Left lung (tissue), 10 donors: ENCODE data around the gene RETN. TPM values are rescaled to one million over a fixed set of nuclear protein-coding genes. Genes with fewer than 3 reads are reported as not detected.
A peak's percentile ranks its signal among the peaks of the same experiment; 100 is the strongest.

Experiments used
- ATAC-seq: fragments of 200-7000 bp; cut with Tn5 transposase; one replicate; pipeline ENCODE4 v1.9.1; 2020; ENCODE audit warnings: moderate library complexity
- DNase-seq, 4 donors: peaks; one replicate each; pipeline ENCODE4 v3.0.0-alpha.2; 2013 to 2020
- H3K27ac ChIP-seq, 2 donors: fragments of 200-600 bp; sonication (generic) in 1 of 2; one replicate each; pipeline versions ENCODE4 v1.5.0 to v1.8.0; 2020 to 2021
- H3K27me3 ChIP-seq, 2 donors: fragments of 200-600 bp; sonication (generic) in 1 of 2; one replicate each; pipeline versions ENCODE4 v1.5.0 to v1.8.0; 2020 to 2021
- H3K36me3 ChIP-seq, 2 donors: fragments of 200-600 bp; sonication (generic) in 1 of 2; one replicate each; pipeline versions ENCODE4 v1.5.0 to v1.8.0; 2020 to 2021
- H3K4me1 ChIP-seq, 2 donors: fragments of 200-600 bp; one replicate each; pipeline ENCODE4 v1.8.0; 2021
- H3K4me3 ChIP-seq, 2 donors: fragments of 200-600 bp; sonication (generic) in 1 of 2; one replicate each; pipeline versions ENCODE4 v1.5.0 to v1.8.0; 2020 to 2021; ENCODE audit warnings: mild to moderate bottlenecking in 1 of 2
- H3K9me3 ChIP-seq, 2 donors: fragments of 200-600 bp; sonication (generic) in 1 of 2; one replicate each; pipeline versions ENCODE4 v1.5.0 to v1.8.0; 2020 to 2021
- CTCF ChIP-seq, 2 donors: fragments of 200-600 bp; sonication (generic) in 1 of 2; IDR thresholded peaks; one replicate each; pipeline versions ENCODE4 v1.5.0 to v1.8.0; 2021; ENCODE audit warnings: antibody characterized with exemption in 2 of 2
- intact Hi-C, 2 donors: fragments of 100-400 bp; cut with DNase I; formaldehyde crosslinking; loops; one replicate each; pipeline versions ENCODE4 v1.11.2 to v1.14.2; 2022
- polyA plus RNA-seq, 6 donors: library from polyadenylated mRNA; unstranded; fragments of 120-200 nt; gene quantifications; one replicate each; pipeline ENCODE4 v1.2.1, GENCODE V29; 2013; ENCODE audit not compliant: insufficient read length in 6 of 6
- total RNA-seq, 2 donors: library from RNA; stranded (reverse); fragmentation: NEBNext Ultra II Directional; extraction: Animal tissue kit (Norgen Biotek cat#: 25700); gene quantifications; one replicate each; pipeline ENCODE4 v1.2.1, GENCODE V29; 2021
- donor health status: DM: no; HTN: yes; CAD: no.
- donor health status: DM: no; HTN: no; CAD: no.

The RETN gene
- total and polyA plus RNA-seq, 8 donors, result 1.2 to 22.4 (median 2.3) TPM

GRCh38 chr19:7650148-7650547 lies 18.7 kb upstream of the RETN start:
- no peak for DNase-seq
- no peak overlapping the region for H3K27ac ChIP-seq
- H3K4me1 ChIP-seq, result peaks cover 4 to 63% of the 10 kb centered on the region in 2 donors
- no peak overlapping the region for H3K4me3 ChIP-seq
- peaks cover 0 to 29% of the 10 kb centered on the region in 2 donors for H3K36me3 ChIP-seq
- no peaks in the 10 kb centered on the region for H3K9me3 ChIP-seq
- TF ChIP-seq CTCF (IDR thresholded peaks at IDR 0.05), result no peak
- no peak for ATAC-seq
- peaks cover 0 to 6% of the 10 kb centered on the region in 2 donors for H3K27me3 ChIP-seq
- intact Hi-C loops, result no loop called here

- Histone ChIP-seq H3K27ac (peak overlapping the region; percentile 51 to 97), H3K4me1 (peaks cover 4 to 62% of the 10 kb centered on the region in 2 donors), H3K27me3 (no peaks in the 10 kb centered on the region), H3K4me3 (peak overlapping the region in 1 of 2 donors; percentile 17), H3K9me3 (no peaks in the 10 kb centered on the region), H3K36me3 (peaks cover 0 to 13% of the 10 kb centered on the region in 2 donors)
- intact Hi-C loops, result no loop called here
- peak; percentile 88 for ATAC-seq
- peak; percentile 75 to 97 (median 89) for DNase-seq
- peak; percentile 97 to 99 for TF ChIP-seq CTCF (IDR thresholded peaks at IDR 0.05)
These were observed 16.7 kb upstream of the RETN start for GRCh38 chr19:7652061-7652641.

GRCh38 chr19:7654401-7654800 lies 14.4 kb upstream of the RETN start:
- Histone ChIP-seq H3K9me3 (no peaks in the 10 kb centered on the region), H3K27me3 (no peaks in the 10 kb centered on the region), H3K36me3 (no peaks in the 10 kb centered on the region), H3K4me1 (peaks cover 4 to 78% of the 10 kb centered on the region in 2 donors), H3K27ac (peak overlapping the region in 1 of 2 donors; percentile 97), H3K4me3 (no peak overlapping the region)
- TF ChIP-seq CTCF (IDR thresholded peaks at IDR 0.05), result no peak
- ATAC-seq, result no peak
- DNase-seq, result no peak
- intact Hi-C loops, result no loop called here

GRCh38 chr19:7655581-7655980 lies 13.3 kb upstream of the RETN start:
- intact Hi-C loops, result no loop called here
- Histone ChIP-seq H3K27ac (peak overlapping the region in 1 of 2 donors; percentile 97), H3K36me3 (no peaks in the 10 kb centered on the region), H3K9me3 (no peaks in the 10 kb centered on the region), H3K4me3 (no peak overlapping the region), H3K27me3 (peaks cover 0 to 4% of the 10 kb centered on the region in 2 donors), H3K4me1 (peaks cover 4 to 78% of the 10 kb centered on the region in 2 donors)
- no peak for TF ChIP-seq CTCF (IDR thresholded peaks at IDR 0.05)
- DNase-seq (no peak), ATAC-seq (no peak)

- no peak for TF ChIP-seq CTCF (IDR thresholded peaks at IDR 0.05)
- H3K36me3 ChIP-seq, result no peaks in the 10 kb centered on the region
- peaks cover 0 to 4% of the 10 kb centered on the region in 2 donors for H3K27me3 ChIP-seq
- intact Hi-C loops, result no loop called here
- ATAC-seq (peak; percentile 84), DNase-seq (peak in 2 of 4 donors; percentile 76 to 83)
- H3K27ac ChIP-seq, result peak overlapping the region; percentile 47 to 97
- H3K9me3 ChIP-seq, result no peaks in the 10 kb centered on the region
- peak overlapping the region in 1 of 2 donors; percentile 9 for H3K4me3 ChIP-seq
- peaks cover 3 to 77% of the 10 kb centered on the region in 2 donors for H3K4me1 ChIP-seq
These were observed 11.6 kb upstream of the RETN start for GRCh38 chr19:7657131-7657751.
